Smooth muscle cell (in vitro differentiated cells): ENCODE results near the gene PDZD7. TPM values are rescaled to one million over a fixed set of nuclear protein-coding genes. Genes with fewer than 3 reads are reported as not detected.

Experiments
- DNase-seq: peaks from one replicate; lab custom pipeline; 2025; ENCODE audit not compliant: unreplicated experiment; lab: John Stamatoyannopoulos, UW
- H2AFZ ChIP-seq: fragments of 200-600 bp; sonication (generic); 2 replicates; pipeline ENCODE4 v1.6.0; 2016; ENCODE audit warnings: antibody characterized with exemption, low read depth, mild to moderate bottlenecking
- H3F3A ChIP-seq: fragments of 200-600 bp; sonication (generic); 2 replicates; pipeline ENCODE4 v1.6.0; 2017; ENCODE audit warnings: antibody characterized with exemption, low read depth
- H3K27ac ChIP-seq: fragments of 200-600 bp; sonication (generic); 2 replicates; pipeline ENCODE4 v1.5.1; 2016; ENCODE audit warnings: low read depth, mild to moderate bottlenecking
- H3K27me3 ChIP-seq: fragments of 200-600 bp; sonication (generic); 2 replicates; pipeline ENCODE4 v1.6.1; 2016; ENCODE audit warnings: low read depth, mild to moderate bottlenecking
- H3K36me3 ChIP-seq: fragments of 200-600 bp; sonication (generic); 2 replicates; pipeline ENCODE4 v1.5.1; 2016; ENCODE audit warnings: low read depth
- H3K4me1 ChIP-seq: fragments of 200-600 bp; sonication (generic); 2 replicates; pipeline ENCODE4 v1.5.1; 2016; ENCODE audit warnings: low read depth
- H3K4me2 ChIP-seq: fragments of 200-600 bp; sonication (generic); 2 replicates; pipeline ENCODE4 v1.6.0; 2016; ENCODE audit warnings: mild to moderate bottlenecking
- H3K4me3 ChIP-seq: fragments of 200-600 bp; sonication (generic); 2 replicates; pipeline ENCODE4 v1.5.1; 2016; ENCODE audit warnings: mild to moderate bottlenecking
- H3K79me2 ChIP-seq: fragments of 200-600 bp; sonication (generic); 2 replicates; pipeline ENCODE4 v1.6.0; 2016; ENCODE audit warnings: low read depth, mild to moderate bottlenecking
- H3K9ac ChIP-seq: fragments of 200-600 bp; sonication (generic); 2 replicates; pipeline ENCODE4 v1.6.0; 2016; ENCODE audit warnings: low read depth
- H3K9me3 ChIP-seq: fragments of 200-600 bp; sonication (generic); replicated peaks from 2 replicates; pipeline ENCODE4 v1.5.1; 2016; ENCODE audit warnings: low read depth
- H4K20me1 ChIP-seq: fragments of 200-600 bp; sonication (generic); 2 replicates; pipeline ENCODE4 v1.6.0; 2016; ENCODE audit warnings: low read depth
- WGBS: methylation state at CpG from one replicate; pipeline ENCODE4 v1.1.7; 2016; ENCODE audit warnings: low lambda C conversion rate; 5-methylcytosine and 5-hydroxymethylcytosine counted together
- polyA plus RNA-seq: library from polyadenylated mRNA; unstranded; fragments of >200 nt; fragmentation: Nextera tagmentation; extraction: Ambion mirVana; gene quantifications from 2 replicates; pipeline ENCODE4 v1.2.1, GENCODE V29; 2016
- total RNA-seq: library from RNA; depleted of rRNA; stranded (reverse); fragments of >200 nt; gene quantifications from 2 replicates; pipeline ENCODE4 v1.2.3, GENCODE V29; 2014
- TF ChIP-seq, protein P1 (sequence below): fragments of 200-600 bp; sonication (generic); IDR thresholded peaks from 2 replicates; pipeline ENCODE4 v1.5.1; 2017; ENCODE audit warnings: borderline replicate concordance, mild to moderate bottlenecking, antibody characterized with exemption; ENCODE audit not compliant: insufficient read depth, poor library complexity, severe bottlenecking

Gene PDZD7
- total and polyA plus RNA-seq, 2 experiments from 2014 or later = 0.93 to 2.0 TPM

DNA sequence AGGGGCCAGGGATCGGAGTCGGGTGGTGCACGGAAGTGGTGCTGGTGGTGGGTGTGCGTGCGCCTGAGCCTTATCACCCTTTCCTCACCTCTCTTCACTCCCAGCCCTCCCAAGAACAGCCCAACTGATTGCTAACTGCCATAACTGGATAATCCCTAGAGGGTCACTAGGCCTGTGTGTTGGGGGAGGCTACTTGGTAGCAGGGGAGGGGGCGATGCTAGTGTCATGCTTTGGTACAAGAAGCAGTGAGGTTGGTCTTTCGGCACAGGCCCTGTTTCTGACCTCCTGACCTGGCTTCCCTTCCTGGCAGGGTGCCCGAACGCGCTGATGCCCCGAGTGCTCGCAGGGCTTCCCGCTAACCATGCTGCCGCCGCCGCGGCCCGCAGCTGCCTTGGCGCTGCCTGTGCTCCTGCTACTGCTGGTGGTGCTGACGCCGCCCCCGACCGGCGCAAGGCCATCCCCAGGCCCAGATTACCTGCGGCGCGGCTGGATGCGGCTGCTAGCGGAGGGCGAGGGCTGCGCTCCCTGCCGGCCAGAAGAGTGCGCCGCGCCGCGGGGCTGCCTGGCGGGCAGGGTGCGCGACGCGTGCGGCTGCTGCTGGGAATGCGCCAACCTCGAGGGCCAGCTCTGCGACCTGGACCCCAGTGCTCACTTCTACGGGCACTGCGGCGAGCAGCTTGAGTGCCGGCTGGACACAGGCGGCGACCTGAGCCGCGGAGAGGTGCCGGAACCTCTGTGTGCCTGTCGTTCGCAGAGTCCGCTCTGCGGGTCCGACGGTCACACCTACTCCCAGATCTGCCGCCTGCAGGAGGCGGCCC is 31.5 kb upstream of the PDZD7 start:
- H3K27me3 ChIP-seq = no peaks in the 10 kb centered on the region
- H3K9ac ChIP-seq = peak overlapping the region; percentile 92
- H4K20me1 ChIP-seq = no peaks in the 10 kb centered on the region
- peak; percentile 23 for DNase-seq
- H3K79me2 ChIP-seq = no peaks in the 10 kb centered on the region
- H2AFZ ChIP-seq = no peak overlapping the region
- H3K36me3 ChIP-seq = no peaks in the 10 kb centered on the region
- H3K9me3 ChIP-seq = no peaks in the 10 kb centered on the region
- H3K4me2 ChIP-seq = peak overlapping the region; percentile 91
- WGBS = 4% methylated on average over 62 of the region's 63 CpGs
- peaks cover 46% of the 10 kb centered on the region for H3K4me1 ChIP-seq
- TF ChIP-seq, protein P1, sequence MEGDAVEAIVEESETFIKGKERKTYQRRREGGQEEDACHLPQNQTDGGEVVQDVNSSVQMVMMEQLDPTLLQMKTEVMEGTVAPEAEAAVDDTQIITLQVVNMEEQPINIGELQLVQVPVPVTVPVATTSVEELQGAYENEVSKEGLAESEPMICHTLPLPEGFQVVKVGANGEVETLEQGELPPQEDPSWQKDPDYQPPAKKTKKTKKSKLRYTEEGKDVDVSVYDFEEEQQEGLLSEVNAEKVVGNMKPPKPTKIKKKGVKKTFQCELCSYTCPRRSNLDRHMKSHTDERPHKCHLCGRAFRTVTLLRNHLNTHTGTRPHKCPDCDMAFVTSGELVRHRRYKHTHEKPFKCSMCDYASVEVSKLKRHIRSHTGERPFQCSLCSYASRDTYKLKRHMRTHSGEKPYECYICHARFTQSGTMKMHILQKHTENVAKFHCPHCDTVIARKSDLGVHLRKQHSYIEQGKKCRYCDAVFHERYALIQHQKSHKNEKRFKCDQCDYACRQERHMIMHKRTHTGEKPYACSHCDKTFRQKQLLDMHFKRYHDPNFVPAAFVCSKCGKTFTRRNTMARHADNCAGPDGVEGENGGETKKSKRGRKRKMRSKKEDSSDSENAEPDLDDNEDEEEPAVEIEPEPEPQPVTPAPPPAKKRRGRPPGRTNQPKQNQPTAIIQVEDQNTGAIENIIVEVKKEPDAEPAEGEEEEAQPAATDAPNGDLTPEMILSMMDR = peak; percentile 54
- peaks cover 24% of the 10 kb centered on the region for H3F3A ChIP-seq
- H3K4me3 ChIP-seq = peak overlapping the region; percentile 76
- H3K27ac ChIP-seq = peak overlapping the region; percentile 88

DNA sequence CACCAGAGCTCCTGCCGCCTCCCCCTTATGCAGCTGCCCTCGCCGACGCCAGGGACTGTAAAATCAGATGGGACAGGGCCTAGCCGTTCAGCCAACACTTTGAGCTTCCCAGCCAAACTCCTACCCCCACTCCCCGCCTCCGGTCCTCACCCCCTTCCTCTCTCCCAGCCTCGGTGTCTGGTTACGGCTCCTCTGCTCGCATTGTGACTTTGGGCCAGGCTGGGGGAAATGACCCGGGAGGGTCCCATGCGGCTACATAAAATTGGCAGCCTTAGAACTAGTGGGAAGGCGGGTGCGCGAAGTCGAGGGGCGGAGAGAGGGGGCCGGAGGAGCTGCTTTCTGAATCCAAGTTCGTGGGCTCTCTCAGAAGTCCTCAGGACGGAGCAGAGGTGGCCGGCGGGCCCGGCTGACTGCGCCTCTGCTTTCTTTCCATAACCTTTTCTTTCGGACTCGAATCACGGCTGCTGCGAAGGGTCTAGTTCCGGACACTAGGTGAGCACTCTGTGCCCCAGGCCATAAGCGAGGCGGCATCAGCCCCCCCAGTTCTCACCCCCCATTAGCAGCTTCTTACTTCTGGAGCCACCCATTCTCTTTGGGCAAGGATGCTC is 30.8 kb upstream of the PDZD7 start, which contains the start of gene KAZALD1:
TSS of gene KAZALD1 (plus strand) at position 366 of the 608 bp plus-strand sequence. CDS start 604 bp downstream, outside the sequence.
- TF ChIP-seq, protein P1 = no peak
- Histone ChIP-seq H3K9me3 (no peaks in the 10 kb centered on the region), H3K9ac (peak within 1 kb of the TSS; percentile 92), H3K36me3 (no peaks in the 10 kb centered on the region), H3K27me3 (no peaks in the 10 kb centered on the region), H2AFZ (peak within 1 kb of the TSS; percentile 90), H3F3A (peaks cover 21% of the 10 kb centered on the region), H3K4me2 (peak within 1 kb of the TSS; percentile 91), H3K4me1 (peaks cover 38% of the 10 kb centered on the region), H3K27ac (peak within 1 kb of the TSS; percentile 88), H3K4me3 (peak within 1 kb of the TSS; percentile 76), H4K20me1 (no peaks in the 10 kb centered on the region), H3K79me2 (no peaks in the 10 kb centered on the region)
- peak; percentile 70 for DNase-seq
- WGBS = 12% methylated on average over 31 of the region's 31 CpGs

DNA sequence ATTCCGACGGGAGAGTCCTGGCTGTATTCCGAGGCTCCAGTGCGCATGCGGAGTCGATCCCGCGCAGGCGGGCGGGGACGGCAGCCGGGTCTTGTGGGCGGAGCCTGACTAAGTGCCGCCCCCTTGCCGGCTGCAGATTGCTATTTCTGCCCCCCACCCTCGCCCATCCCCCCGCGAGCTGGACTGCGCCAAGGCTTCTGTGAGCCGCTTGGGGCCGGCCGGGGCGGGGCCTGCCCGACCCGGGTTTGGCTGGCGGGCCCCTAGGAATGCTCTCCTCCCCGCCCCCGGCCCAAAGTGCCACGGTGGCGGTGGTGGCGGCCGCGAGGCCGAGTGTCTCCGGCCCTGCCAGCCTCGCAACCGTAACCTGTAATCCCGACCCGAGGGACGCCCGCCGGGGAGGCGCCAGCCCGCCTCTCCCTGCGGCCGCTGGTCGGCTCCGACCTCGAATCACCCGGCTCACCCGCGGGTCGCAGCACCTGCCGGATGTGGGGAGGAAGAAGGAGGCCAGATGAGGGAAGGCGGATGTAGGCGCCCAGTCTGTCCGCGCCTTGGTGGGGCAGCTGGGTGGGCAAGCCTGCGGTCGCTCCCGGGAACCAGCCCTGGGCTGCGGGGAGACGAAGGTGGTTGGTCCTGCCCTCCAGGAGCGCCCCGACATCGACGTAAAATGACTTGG is 30.2 kb upstream of the PDZD7 start:
- Histone ChIP-seq H3K79me2 (no peaks in the 10 kb centered on the region), H3K4me2 (peak overlapping the region; percentile 91), H3K27me3 (no peaks in the 10 kb centered on the region), H2AFZ (peak overlapping the region; percentile 90), H3K27ac (peak overlapping the region; percentile 88), H3K4me3 (peak overlapping the region; percentile 76), H3K9ac (peak overlapping the region; percentile 92), H3K9me3 (no peaks in the 10 kb centered on the region), H3K36me3 (no peaks in the 10 kb centered on the region), H4K20me1 (no peaks in the 10 kb centered on the region), H3F3A (peaks cover 20% of the 10 kb centered on the region), H3K4me1 (peaks cover 32% of the 10 kb centered on the region)
- DNase-seq = peak; percentile 94
- TF ChIP-seq, protein P1 = no peak
- 1% methylated on average over 59 of the region's 67 CpGs for WGBS
